ENCODE data around the gene FAM193A.
A peak's percentile ranks its signal among the peaks of the same experiment; 100 is the strongest.
"Not testable (repeated sequence)": the region's sequence is repeated elsewhere in the genome, so short reads cannot be mapped to it uniquely, and the experiment has no call there.

FAM193A gene, protein sequence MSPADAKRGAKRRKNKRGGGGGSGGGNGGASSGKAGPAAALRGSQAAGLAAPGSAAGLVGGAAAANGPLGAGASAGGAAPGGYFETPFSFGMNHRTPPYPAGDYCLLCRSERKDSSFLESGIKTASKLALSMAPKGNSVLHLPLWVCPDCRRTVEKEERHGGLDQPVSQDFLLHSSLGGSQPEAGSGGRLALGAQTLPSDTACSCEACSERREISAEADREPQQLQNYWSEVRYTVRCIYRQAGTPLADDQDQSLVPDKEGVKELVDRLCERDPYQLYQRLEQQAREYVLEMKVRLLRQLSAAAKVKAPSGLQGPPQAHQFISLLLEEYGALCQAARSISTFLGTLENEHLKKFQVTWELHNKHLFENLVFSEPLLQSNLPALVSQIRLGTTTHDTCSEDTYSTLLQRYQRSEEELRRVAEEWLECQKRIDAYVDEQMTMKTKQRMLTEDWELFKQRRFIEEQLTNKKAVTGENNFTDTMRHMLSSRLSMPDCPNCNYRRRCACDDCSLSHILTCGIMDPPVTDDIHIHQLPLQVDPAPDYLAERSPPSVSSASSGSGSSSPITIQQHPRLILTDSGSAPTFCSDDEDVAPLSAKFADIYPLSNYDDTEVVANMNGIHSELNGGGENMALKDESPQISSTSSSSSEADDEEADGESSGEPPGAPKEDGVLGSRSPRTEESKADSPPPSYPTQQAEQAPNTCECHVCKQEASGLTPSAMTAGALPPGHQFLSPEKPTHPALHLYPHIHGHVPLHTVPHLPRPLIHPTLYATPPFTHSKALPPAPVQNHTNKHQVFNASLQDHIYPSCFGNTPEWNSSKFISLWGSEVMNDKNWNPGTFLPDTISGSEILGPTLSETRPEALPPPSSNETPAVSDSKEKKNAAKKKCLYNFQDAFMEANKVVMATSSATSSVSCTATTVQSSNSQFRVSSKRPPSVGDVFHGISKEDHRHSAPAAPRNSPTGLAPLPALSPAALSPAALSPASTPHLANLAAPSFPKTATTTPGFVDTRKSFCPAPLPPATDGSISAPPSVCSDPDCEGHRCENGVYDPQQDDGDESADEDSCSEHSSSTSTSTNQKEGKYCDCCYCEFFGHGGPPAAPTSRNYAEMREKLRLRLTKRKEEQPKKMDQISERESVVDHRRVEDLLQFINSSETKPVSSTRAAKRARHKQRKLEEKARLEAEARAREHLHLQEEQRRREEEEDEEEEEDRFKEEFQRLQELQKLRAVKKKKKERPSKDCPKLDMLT (N-terminal part only)

DNA sequence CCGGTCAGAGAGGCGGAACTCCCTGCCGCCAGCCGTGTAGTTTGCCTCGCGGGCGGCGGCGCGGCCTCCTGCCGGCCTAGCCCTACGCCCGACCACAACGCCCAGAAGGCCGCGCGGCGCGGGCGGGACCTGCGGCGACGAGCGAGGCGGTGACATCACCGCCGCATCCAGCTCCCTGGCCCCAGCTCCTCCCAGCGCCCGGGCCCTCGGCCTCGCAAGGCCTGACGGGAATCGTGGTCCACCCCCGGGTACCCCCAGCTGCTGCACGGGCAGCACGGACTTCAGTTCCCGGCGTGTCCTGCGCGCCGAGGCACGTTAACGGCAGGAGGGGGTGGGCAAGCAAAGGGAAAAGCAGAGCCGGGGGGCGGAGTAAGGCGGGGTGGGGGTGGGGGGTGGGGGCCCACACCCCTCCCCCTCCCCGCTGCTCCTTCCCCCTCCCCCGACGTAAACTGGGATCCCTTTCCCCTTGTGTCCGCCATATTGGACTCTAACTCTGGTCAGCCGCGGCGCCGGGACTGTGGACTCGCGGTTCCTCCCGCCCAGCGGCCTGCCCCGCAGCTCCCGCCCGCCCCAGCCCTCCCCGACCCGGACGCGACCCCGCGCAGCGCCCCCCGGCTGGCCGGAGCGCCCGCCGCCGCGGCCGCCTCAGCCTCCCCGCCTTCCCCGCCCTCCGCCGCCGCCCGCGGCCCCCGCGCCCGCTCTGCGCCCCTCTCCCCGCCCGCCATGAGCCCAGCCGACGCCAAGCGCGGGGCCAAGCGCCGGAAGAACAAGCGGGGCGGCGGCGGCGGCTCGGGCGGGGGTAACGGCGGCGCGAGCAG lies at the start of gene FAM193A:
Gene FAM193A (plus strand): TSS at position 455 of the 818 bp plus-strand sequence. CDS start 269 bp downstream, at position 724.
- peak; percentile 98 to 99 for DNase-seq

GRCh38 chr4:2486981-2487380 lies 49.5 kb upstream of the FAM193A start:
- DNase-seq = no peak

- no peak for DNase-seq
These were observed 48.8 kb upstream of the FAM193A start for GRCh38 chr4:2487632-2488031.

- DNase-seq = no peak
These were observed 47.2 kb upstream of the FAM193A start for GRCh38 chr4:2489081-2489805.

- DNase-seq = no peak
These were observed 46.5 kb upstream of the FAM193A start for GRCh38 chr4:2489841-2490552.

DNA sequence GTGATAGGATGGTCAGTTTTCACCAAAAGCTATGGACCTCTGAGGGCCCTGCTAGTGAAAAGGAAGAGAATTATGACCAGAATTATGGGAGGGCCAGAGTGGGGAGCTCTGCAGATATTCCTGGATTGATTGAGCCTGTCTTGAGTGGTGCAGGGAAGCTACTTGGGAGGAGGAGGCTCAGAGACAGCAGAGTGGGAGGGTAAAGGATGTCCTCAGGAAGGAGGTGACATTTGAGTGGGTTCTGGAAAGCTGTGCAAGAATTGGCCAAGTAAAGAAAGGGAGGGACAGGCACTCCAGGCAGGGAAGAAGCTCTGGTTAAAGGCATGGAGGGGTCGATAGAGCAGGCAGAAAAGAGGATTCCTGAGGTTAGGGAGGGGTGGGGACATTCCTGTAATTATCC lies 43.5 kb upstream of the FAM193A start:
- DNase-seq = no peak

DNA sequence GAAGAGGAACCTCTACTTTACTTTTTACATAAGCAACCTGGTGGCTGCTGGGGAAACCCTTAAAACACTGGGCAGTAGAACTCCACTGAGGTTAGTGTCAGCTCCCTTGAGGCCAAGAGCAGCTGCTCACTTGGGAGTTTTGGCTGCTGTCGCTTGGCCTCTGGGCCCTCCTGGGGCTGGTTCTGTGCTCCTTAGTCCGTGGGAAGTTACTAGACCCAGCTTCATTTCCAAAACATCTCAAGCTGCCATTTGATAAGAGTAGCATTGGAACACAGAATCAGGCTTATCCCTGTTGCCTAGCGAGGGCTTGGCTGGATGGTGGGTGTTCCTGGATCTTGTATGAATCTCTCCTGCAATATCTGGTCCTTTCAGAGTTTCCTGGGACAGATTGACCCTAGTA lies 41.5 kb upstream of the FAM193A start:
- no peak for DNase-seq

DNA sequence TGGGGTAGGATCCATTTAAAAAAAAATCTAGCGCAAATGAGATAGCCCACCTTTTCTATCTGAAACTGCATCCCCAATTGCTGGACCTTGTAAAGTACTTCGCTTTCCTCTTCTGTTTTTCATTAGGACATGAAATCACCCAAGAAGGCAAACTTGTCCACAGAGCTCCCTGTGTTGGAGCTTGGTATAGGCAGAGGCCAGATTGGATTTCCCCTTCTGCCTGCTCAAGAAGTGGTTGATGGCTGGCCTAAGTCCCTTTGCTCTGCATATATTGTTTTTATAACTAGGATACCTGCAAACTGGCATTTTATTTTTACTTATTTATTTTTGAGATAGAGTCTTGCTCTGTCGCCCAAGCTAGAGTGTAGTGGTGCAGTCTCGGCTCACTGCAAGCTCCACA lies 39.1 kb upstream of the FAM193A start:
- DNase-seq = no peak

DNA sequence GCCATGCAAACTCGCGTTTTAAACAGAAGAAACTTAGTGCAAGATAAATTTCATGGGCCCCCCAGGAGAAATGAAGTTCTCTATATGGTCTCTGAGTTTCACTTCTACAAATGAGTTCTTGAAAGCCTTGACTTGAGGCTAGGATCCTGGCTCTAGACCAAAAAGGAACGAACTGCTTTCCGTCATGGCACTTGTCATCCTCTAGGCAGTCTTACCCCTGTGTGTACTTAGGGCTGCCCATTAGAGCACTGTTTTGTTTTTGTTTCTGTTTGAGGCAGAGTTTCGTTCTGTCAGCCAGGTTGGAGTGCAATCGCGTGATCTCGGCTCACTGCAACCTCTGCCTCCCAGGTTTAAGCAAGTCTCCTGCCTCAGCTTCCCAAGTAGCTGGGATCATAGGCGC lies 38.5 kb upstream of the FAM193A start:
- DNase-seq = no peak

DNA sequence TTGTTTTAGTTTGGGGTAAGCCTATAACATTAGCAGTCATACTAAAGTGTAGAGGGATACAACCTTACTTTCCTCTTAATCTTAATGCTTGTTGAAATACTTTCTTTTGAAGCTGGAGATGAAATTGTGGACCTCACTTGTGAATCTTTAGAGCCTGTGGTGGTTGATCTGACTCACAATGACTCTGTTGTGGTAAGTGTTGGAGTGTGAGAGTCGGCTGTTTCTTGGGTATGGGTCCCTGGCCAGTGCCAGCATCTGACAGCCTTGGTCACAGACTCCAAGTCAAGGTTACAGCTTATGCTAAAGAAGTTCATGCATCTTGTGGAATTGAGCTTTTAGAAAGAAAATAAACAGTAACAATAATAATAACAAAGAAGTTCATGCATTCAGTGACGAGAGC lies 35.9 kb upstream of the FAM193A start:
- no peak for DNase-seq

GRCh38 chr4:2501034-2501594 lies 35.3 kb upstream of the FAM193A start:
- no peak for DNase-seq

DNA sequence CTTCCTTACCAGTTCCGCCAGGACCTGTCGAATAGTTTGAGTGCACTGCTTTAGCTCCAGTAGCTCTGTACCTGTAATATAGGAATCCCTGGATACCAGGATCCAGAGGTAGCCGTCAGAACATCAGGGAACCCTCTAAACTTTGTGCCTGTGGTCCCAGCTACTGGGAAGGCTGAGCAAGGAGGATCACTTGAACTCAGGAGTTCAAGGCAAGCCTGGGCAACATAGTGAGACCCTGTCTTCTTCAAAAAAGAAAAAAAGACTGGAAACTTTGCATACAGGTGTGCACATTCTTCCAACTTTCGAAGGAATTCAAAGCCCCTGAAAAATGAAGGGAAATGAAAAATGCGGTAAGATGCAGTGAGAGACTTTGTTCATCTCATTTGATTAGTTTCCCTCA lies 32.6 kb upstream of the FAM193A start:
- DNase-seq = no peak

DNA sequence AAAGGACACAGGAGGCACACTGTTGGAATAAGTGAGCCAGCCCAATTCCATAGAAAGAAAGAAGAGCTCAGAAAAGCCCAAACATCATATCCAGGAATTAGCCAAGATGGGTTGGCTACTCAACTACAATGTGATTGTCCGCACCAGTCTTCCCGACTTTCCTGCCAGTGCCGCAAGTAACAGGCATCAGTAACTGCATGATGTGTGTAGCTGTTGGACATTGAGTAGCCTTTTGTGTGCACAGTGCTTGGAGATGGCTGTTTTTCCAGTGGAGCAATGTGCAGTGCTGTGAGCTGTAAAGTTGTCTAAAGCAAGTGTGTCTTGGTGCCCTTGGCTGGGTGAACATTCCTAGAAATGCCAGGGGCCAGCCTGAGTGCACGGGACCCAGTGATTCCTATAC lies 29.2 kb upstream of the FAM193A start:
- no peak for DNase-seq

GRCh38 chr4:2507855-2508254 lies 28.6 kb upstream of the FAM193A start:
- no peak for DNase-seq

DNA sequence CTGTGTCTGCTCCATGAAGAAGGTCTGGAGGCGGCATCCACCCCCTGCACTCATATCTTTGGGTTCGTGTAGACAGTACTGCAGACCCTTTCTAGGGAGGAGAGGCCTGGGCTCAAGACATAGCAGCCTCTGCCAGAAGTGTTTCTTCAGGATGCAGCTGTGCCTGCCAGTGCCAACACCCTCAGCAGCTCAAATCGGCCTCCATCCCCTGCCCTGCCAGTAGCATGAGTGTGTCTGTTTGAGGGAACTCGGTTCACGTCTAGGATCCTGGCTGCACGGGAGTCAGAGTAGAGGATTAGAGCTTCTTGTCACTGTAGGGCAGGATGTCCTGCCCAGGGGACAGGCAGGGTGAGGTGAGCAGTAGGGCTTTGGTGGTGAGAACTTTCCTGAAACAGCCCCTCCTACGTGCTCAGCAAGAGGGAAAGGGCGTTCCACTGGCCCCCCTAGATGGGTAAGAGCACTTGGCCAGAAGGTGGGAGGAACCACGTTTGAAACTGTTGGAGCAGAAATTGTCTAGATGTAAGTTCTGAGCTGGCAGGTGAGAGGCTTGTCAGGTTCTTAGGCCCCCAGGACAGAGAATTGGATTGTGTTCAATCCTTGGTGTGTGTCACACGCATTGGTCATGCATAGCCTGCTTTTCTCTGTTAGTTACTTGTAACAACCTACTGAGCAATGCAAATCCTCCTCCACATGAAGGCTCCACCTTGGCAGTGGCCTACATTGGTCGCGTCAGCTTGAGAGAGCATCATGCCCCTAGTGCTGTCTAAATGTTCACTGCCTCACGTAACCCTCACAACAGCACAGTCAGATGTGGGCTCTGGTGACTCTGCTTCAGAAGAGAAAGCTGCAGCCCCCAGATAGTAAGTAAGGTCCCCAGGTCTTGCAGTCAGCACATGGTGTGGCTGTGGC lies 25.8 kb upstream of the FAM193A start:
- DNase-seq = no peak

DNA sequence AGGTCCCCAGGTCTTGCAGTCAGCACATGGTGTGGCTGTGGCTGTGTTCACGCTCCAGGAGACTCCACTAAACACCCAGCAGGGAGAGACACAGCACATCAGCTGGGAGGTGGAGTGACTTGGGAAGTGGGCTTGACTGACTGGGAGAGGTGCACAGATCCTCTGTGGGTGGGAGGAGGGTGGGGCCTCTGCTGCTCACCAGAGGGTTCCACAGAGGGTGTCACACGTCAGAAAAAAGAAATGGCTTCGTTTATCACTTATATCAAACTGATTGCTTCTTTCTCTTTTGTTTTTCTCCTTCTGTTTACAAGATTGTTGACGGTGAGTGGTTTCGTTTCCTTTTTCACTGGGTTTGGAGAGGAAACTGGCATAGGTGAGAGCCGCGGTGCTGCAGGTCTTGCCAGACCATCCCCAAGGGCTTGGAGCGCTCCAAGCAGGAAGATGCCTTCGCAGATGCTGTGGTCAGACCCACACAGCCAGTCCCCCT lies 24.8 kb upstream of the FAM193A start:
- no peak for DNase-seq

GRCh38 chr4:2512396-2513135 lies 23.9 kb upstream of the FAM193A start:
- DNase-seq = no peak

DNA sequence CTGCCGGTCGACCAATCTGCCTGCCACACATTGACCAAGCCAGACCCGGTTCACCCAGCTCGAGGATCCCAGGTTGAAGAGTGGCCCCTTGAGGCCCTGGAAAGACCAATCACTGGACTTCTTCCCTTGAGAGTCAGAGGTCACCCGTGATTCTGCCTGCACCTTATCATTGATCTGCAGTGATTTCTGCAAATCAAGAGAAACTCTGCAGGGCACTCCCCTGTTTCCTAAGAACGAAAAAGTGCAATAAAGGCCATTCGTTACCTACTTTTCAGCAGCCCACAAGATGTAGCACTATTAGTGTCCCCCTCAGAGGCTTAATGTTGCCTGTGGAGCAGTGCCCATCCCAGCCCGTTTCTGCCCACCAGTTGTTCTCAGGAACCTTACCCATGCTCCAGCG lies 22.3 kb upstream of the FAM193A start:
- not testable (repeated sequence) for DNase-seq

DNA sequence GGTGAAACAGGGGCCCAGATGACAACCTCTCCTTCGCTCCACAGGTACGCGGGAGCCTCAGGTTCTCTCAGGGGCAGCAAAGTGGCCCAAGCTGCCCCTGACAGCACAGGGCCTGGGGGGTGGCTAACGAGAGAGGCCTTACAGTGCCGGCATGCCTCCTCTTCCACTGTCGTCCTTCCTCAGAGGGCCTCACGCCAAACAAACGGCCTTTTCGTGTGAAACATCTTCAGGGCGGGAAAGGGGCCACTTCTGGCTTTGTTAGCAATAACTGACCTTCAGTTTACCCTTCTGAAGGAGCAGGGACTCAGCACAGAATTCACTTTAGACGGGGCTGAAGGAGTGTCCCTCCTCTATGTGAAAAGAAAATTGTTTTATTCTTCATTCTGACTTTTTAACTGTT lies 21.5 kb upstream of the FAM193A start:
- not testable (repeated sequence) for DNase-seq
